ENCODE data around the gene TVP23C.

DNA sequence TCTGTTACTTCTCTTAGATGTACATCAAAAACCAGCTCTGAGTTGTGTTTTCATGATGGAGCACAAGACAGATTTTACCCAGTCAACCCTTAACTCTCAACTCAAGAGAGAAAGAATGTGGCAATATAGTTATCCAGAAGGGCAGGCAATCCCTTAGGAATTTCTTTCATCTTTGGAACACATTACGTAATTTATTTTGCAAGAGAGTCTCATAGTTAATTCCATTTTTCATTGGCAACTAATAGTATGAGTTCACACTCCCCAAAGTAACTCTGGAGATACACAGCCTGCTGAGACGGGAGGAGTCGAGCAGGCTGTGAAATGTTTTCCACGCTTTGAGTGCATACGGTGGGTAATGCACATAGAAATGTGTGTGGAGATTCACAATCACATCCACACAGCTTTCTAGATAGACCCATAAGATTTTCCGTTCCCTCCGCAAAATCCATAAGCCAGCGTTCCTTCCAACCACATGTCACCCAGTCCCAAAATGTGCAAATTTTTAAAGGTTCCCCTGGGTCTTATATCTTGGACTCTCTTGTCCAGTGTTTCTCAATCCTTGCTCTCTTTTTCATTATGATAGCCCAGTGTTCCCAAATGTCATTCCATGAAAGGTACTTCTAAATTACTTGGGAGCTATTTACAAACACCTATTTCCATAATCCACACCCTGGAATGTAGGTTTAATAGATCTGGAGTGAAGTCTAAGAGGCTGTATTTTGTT lies 87.5 kb downstream of the TVP23C start:
- TF ChIP-seq SP1 (IDR thresholded peaks at IDR 0.05) (no peak), ZNF384 (IDR thresholded peaks at IDR 0.05) (no peak), ARNT (IDR thresholded peaks at IDR 0.05) (no peak)

Measured in HEK293T (cell line).